Urothelium cell line (cell line): Measurements from ENCODE around the gene QRFPR.
"Not testable (repeated sequence)": the region's sequence is repeated elsewhere in the genome, so short reads cannot be mapped to it uniquely, and the experiment has no call there.

ENCODE experiments used
- DNase-seq: peaks from one replicate; pipeline ENCODE4 v3.0.0; 2011; ENCODE audit warnings: low spot score, mixed read lengths
- FAIRE-seq: peaks from 2 replicates; lab custom pipeline; 2011; peaks lifted over from hg19 to GRCh38; lab: Jason Lieb, UNC

The QRFPR gene

GRCh38 chr4:121340247-121340646 is 40.6 kb downstream of the QRFPR start:
- DNase-seq, result no peak
- FAIRE-seq, result no peak

- FAIRE-seq (no peak), DNase-seq (no peak)
These were observed 41.0 kb downstream of the QRFPR start for GRCh38 chr4:121339824-121340223.

- FAIRE-seq (no peak), DNase-seq (no peak)
These were observed 41.5 kb downstream of the QRFPR start for GRCh38 chr4:121339307-121339706.

GRCh38 chr4:121338518-121338917 is 42.3 kb downstream of the QRFPR start:
- no peak for DNase-seq
- no peak for FAIRE-seq

- no peak for FAIRE-seq
- no peak for DNase-seq
These were observed 44.1 kb downstream of the QRFPR start for GRCh38 chr4:121336706-121337105.

GRCh38 chr4:121330180-121330665 is 50.6 kb downstream of the QRFPR start:
- no peak for FAIRE-seq
- no peak for DNase-seq

GRCh38 chr4:121326597-121326996 is 54.2 kb downstream of the QRFPR start:
- no peak for DNase-seq
- FAIRE-seq, result no peak

- DNase-seq, result no peak
- FAIRE-seq, result no peak
These were observed 56.5 kb downstream of the QRFPR start for GRCh38 chr4:121324331-121324730.

GRCh38 chr4:121321466-121321865 is 59.4 kb downstream of the QRFPR start:
- FAIRE-seq (no peak), DNase-seq (no peak)

- DNase-seq (no peak), FAIRE-seq (no peak)
These were observed 64.7 kb downstream of the QRFPR start for GRCh38 chr4:121316091-121316490.

GRCh38 chr4:121313430-121313829 is 67.4 kb downstream of the QRFPR start:
- not testable (repeated sequence) for DNase-seq, FAIRE-seq

- DNase-seq (no peak), FAIRE-seq (no peak)
These were observed 72.0 kb downstream of the QRFPR start for GRCh38 chr4:121308828-121309227.

GRCh38 chr4:121308328-121308663 is 72.5 kb downstream of the QRFPR start:
- FAIRE-seq (no peak), DNase-seq (no peak)

GRCh38 chr4:121307445-121308327 is 73.1 kb downstream of the QRFPR start:
- DNase-seq, result peak; percentile 49
- FAIRE-seq, result no peak

- DNase-seq (no peak), FAIRE-seq (no peak)
These were observed 73.9 kb downstream of the QRFPR start for GRCh38 chr4:121306931-121307330.

GRCh38 chr4:121304893-121305292 is 75.9 kb downstream of the QRFPR start:
- DNase-seq (no peak), FAIRE-seq (no peak)

- DNase-seq (no peak), FAIRE-seq (no peak)
These were observed 81.5 kb downstream of the QRFPR start for GRCh38 chr4:121299367-121299766.

GRCh38 chr4:121283319-121283718 is 97.5 kb downstream of the QRFPR start:
- FAIRE-seq, result no peak

GRCh38 chr4:121280425-121280824 is 100.4 kb downstream of the QRFPR start:
- DNase-seq, result no peak
- no peak for FAIRE-seq

More at GRCh38 chr4:121283319-121283718, 97.5 kb downstream of the QRFPR start:
- DNase-seq, result no peak

GRCh38 chr4:121278811-121279368 is 101.9 kb downstream of the QRFPR start:
- DNase-seq (no peak), FAIRE-seq (no peak)
